Hypothalamus (tissue), 51 donors: ENCODE results near the gene PLPP1.
A peak's percentile ranks its signal among the peaks of the same experiment; 100 is the strongest.

Experiments used
- DNase-seq, 51 donors: peaks; one replicate each; lab custom pipeline; 2025; lab: John Stamatoyannopoulos, UW

PLPP1 gene

GRCh38 chr5:55454282-55454681 is 80.5 kb downstream of the PLPP1 start:
- no peak for DNase-seq

GRCh38 chr5:55453211-55453610 is 81.6 kb downstream of the PLPP1 start:
- no peak for DNase-seq

GRCh38 chr5:55451976-55452375 is 82.8 kb downstream of the PLPP1 start:
- DNase-seq, result no peak

GRCh38 chr5:55450050-55450765 is 84.6 kb downstream of the PLPP1 start:
- DNase-seq, result no peak

- no peak for DNase-seq
Measured at GRCh38 chr5:55446640-55447351, 88.0 kb downstream of the PLPP1 start.

GRCh38 chr5:55445791-55446190 is 89.0 kb downstream of the PLPP1 start:
- no peak for DNase-seq

- DNase-seq, result no peak
Measured at GRCh38 chr5:55441954-55442353, 92.8 kb downstream of the PLPP1 start.

- peak in 2 of 51 donors; percentile 24 to 57 for DNase-seq
Measured at GRCh38 chr5:55441107-55441771, 93.5 kb downstream of the PLPP1 start.

- peak in 3 of 51 donors; percentile 4 to 47 (median 9) for DNase-seq
Measured at GRCh38 chr5:55440188-55440646, 94.5 kb downstream of the PLPP1 start.

- peak in 12 of 51 donors; percentile 8 to 51 (median 23) for DNase-seq
Measured at GRCh38 chr5:55438998-55439397, 95.8 kb downstream of the PLPP1 start.

GRCh38 chr5:55437859-55438206 is 96.9 kb downstream of the PLPP1 start:
- no peak for DNase-seq

- DNase-seq, result no peak
Measured at GRCh38 chr5:55437452-55437851, 97.3 kb downstream of the PLPP1 start.

- no peak for DNase-seq
Measured at GRCh38 chr5:55432549-55432948, 102.2 kb downstream of the PLPP1 start.

GRCh38 chr5:55429613-55430253 is 105.0 kb downstream of the PLPP1 start:
- peak in 5 of 51 donors; percentile 6 to 27 (median 10) for DNase-seq

- DNase-seq, result no peak
Measured at GRCh38 chr5:55429221-55429612, 105.5 kb downstream of the PLPP1 start.

- no peak for DNase-seq
Measured at GRCh38 chr5:55427157-55427556, 107.6 kb downstream of the PLPP1 start.

- DNase-seq, result no peak
Measured at GRCh38 chr5:55426455-55426854, 108.3 kb downstream of the PLPP1 start.

- no peak for DNase-seq
Measured at GRCh38 chr5:55421074-55421529, 113.7 kb downstream of the PLPP1 start.

GRCh38 chr5:55418994-55419968 is 115.5 kb downstream of the PLPP1 start:
- DNase-seq, result no peak

- DNase-seq, result no peak
Measured at GRCh38 chr5:55416306-55416705, 118.5 kb downstream of the PLPP1 start.
